B cell (primary cell): ENCODE measurements around the gene PRKCZ. TPM values are rescaled to one million over a fixed set of nuclear protein-coding genes. Genes with fewer than 3 reads are reported as not detected.

Source experiments
- ATAC-seq: fragments of 200-7000 bp; cut with Tn5 transposase; one replicate; pipeline ENCODE4 v1.10.0; 2021; ENCODE audit warnings: low read depth, mild to moderate bottlenecking, moderate number of reproducible peaks, moderate library complexity
- CTCF ChIA-PET: fragments of 350-600 bp; sonication (Branson Sonifier 250); formaldehyde crosslinking; loops from one replicate; lab custom pipeline; 2021; ENCODE audit warnings: antibody characterized with exemption, inconsistent platforms; lab: Charles Lee
- POLR2A ChIA-PET: fragments of 350-600 bp; sonication (Branson Sonifier 250); formaldehyde crosslinking; loops from one replicate; lab custom pipeline; 2021; ENCODE audit warnings: antibody characterized with exemption; lab: Charles Lee
- DNase-seq: peaks from one replicate; pipeline ENCODE4 v3.0.0; 2013
- H2AFZ ChIP-seq: 2 replicates; pipeline ENCODE4 v1.6.1; 2012; ENCODE audit warnings: mild to moderate bottlenecking, low read depth, low read length; ENCODE audit not compliant: insufficient read depth, poor library complexity, severe bottlenecking
- H3K27ac ChIP-seq, 2 donors: 1 replicate in 1 of 2; 2 replicates in 1 of 2; pipeline ENCODE4 v1.5.1; 2012 to 2013; ENCODE audit warnings: low read length in 2 of 2, mild to moderate bottlenecking in 2 of 2, moderate library complexity in 1 of 2
- H3K27me3 ChIP-seq, 4 experiments: fragments of 200-600 bp in 1 of 4; sonication (generic) in 1 of 4; replicated peaks in 1 of 4; 1 replicate in 2 of 4; 2 replicates in 2 of 4; pipeline versions ENCODE4 v1.6.1 to v1.7.0; 2013 to 2016; ENCODE audit warnings: low read length in 3 of 4, mild to moderate bottlenecking in 2 of 4, mixed read lengths in 1 of 4, moderate library complexity in 1 of 4; ENCODE audit not compliant: insufficient read depth in 4 of 4, control insufficient read depth in 3 of 4; ENCODE audit errors: control extremely low read depth in 1 of 4
- H3K36me3 ChIP-seq, 2 experiments: replicated peaks in 1 of 2; 1 replicate in 1 of 2; 2 replicates in 1 of 2; pipeline versions ENCODE4 v1.6.1 to v1.7.1; 2013; ENCODE audit warnings: low read length in 1 of 2; ENCODE audit not compliant: insufficient read depth in 2 of 2, control insufficient read depth in 1 of 2; ENCODE audit errors: control extremely low read depth in 1 of 2, extremely low read depth in 1 of 2
- H3K4me1 ChIP-seq, 2 donors: fragments of 200-600 bp in 1 of 2; sonication (generic) in 1 of 2; 1 replicate in 1 of 2; 2 replicates in 1 of 2; pipeline versions ENCODE4 v1.5.1 to v1.6.1; 2013 to 2017; ENCODE audit warnings: low read length in 2 of 2; ENCODE audit not compliant: control insufficient read depth in 2 of 2, insufficient read depth in 2 of 2
- H3K4me2 ChIP-seq: replicated peaks from 2 replicates; pipeline ENCODE3; 2012; ENCODE audit warnings: mild to moderate bottlenecking, low read depth, low read length; ENCODE audit not compliant: poor library complexity, severe bottlenecking
- H3K4me3 ChIP-seq, 5 experiments: fragments of 200-600 bp in 1 of 5; sonication (generic) in 1 of 5; 1 replicate in 3 of 5; 2 replicates in 2 of 5; pipeline versions ENCODE4 v1.5.1 to v1.7.0; 2011 to 2016; ENCODE audit warnings: low read length in 4 of 5, mild to moderate bottlenecking in 4 of 5, low read depth in 2 of 5, control low read depth in 1 of 5, moderate library complexity in 1 of 5; ENCODE audit not compliant: insufficient read depth in 1 of 5; ENCODE audit errors: control extremely low read depth in 1 of 5, extremely low read depth in 1 of 5
- H3K79me2 ChIP-seq: fragments of 200-600 bp; sonication (generic); one replicate; pipeline ENCODE4 v1.6.0; 2016; ENCODE audit warnings: low read length; ENCODE audit not compliant: control insufficient read depth, insufficient read depth
- H3K9ac ChIP-seq: fragments of 200-600 bp; sonication (generic); 2 replicates; pipeline ENCODE4 v1.6.1; 2017; ENCODE audit warnings: mild to moderate bottlenecking, low read length, moderate library complexity
- H3K9me3 ChIP-seq, 3 donors: one replicate each; pipeline versions ENCODE4 v1.6.1 to v1.7.1; 2013; ENCODE audit warnings: low read length in 2 of 3; ENCODE audit not compliant: control insufficient read depth in 2 of 3, insufficient read depth in 1 of 3; ENCODE audit errors: control extremely low read depth in 1 of 3
- H4K20me1 ChIP-seq: 2 replicates; pipeline ENCODE4 v1.6.0; 2012; ENCODE audit warnings: mild to moderate bottlenecking, low read length; ENCODE audit not compliant: insufficient read depth, control insufficient read depth, poor library complexity, severe bottlenecking
- H3K27ac Mint-ChIP-seq: one replicate; pipeline ENCODE4 v1.8.0; 2021; ENCODE audit warnings: mixed read lengths
- H3K27me3 Mint-ChIP-seq: one replicate; pipeline ENCODE4 v1.8.0; 2021; ENCODE audit warnings: mixed read lengths
- H3K4me1 Mint-ChIP-seq: one replicate; pipeline ENCODE4 v1.8.0; 2021; ENCODE audit warnings: mixed read lengths
- H3K4me3 Mint-ChIP-seq: one replicate; pipeline ENCODE4 v1.8.0; 2021; ENCODE audit warnings: mixed read lengths
- H3K9me3 Mint-ChIP-seq: one replicate; pipeline ENCODE4 v1.8.0; 2022; ENCODE audit warnings: mixed read lengths; ENCODE audit not compliant: insufficient read depth
- EZH2 ChIP-seq: IDR thresholded peaks from 2 replicates; pipeline ENCODE4 v1.6.1; 2012; ENCODE audit warnings: borderline replicate concordance, low read depth, mild to moderate bottlenecking, moderate library complexity, low read length; ENCODE audit not compliant: insufficient read depth, poor library complexity, severe bottlenecking
- WGBS: methylation state at CpG from one replicate; pipeline ENCODE4 v1.1.5; 2013; ENCODE audit warnings: missing lambda C conversion rate; ENCODE audit not compliant: insufficient coverage; 5-methylcytosine and 5-hydroxymethylcytosine counted together
- intact Hi-C: fragments of 100-400 bp; cut with micrococcal nuclease; formaldehyde crosslinking; loops from one replicate; pipeline ENCODE4 v1.10.0; 2022
- polyA plus RNA-seq: library from polyadenylated mRNA; depleted of rRNA; stranded (reverse); fragments of >200 nt; gene quantifications from 2 replicates; pipeline ENCODE4 v1.2.3, GENCODE V29; 2012
- total RNA-seq, 2 donors: library from RNA; stranded (reverse); fragments of 120-200 nt in 1 of 2; gene quantifications; 1 replicate in 1 of 2; 2 replicates in 1 of 2; pipeline versions ENCODE4 v1.2.3 to v1.2.4, GENCODE V29; 2013 to 2022
- TF ChIP-seq, protein P1 (sequence below): fragments of 200-600 bp; IDR thresholded peaks from one replicate; pipeline ENCODE4 v1.8.0; 2022; ENCODE audit warnings: antibody characterized with exemption, mild to moderate bottlenecking

The PRKCZ gene
- total and polyA plus RNA-seq, 2 donors (not counting 1 experiment from before 2014, with no cell fraction given): 17.9 to 53.2 TPM

DNA sequence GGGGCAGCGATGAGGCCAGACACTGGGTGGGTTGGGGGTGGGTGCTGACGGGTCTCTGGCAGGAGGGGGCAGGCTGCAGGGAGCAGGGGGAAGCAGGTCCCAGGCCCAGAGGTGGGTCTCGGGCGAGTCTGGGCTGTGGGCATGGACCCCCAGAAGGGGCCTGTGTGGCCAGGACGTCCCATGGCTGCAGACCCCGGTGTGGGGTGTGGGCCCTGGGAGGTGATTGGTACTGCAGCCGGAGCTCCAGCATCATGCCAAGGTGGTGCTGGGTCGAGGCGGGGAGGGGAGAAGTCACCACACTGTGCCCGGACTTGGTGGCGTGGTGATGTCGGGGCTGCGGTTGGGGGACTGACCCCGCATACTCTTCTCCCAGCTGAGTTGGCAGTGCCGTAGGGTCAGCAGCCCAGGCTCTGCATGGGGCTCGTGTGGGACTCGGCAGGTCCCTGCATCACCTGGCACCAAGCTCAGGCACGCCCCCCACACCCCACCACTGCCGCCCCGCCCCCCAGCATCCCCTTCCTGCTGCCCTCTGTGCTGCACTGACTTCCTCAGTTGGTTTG, 31.2 kb downstream of the PRKCZ start:
- Histone ChIP-seq H3K36me3 (peaks cover 0 to 2% of the 10 kb centered on the region in 2 experiments), H3K9ac (no peak overlapping the region), H3K79me2 (peaks cover 24% of the 10 kb centered on the region), H4K20me1 (peaks cover 18% of the 10 kb centered on the region), H3K4me1 (no peaks in the 10 kb centered on the region), H3K4me3 (no peak overlapping the region), H3K27me3 (no peaks in the 10 kb centered on the region), H3K9me3 (peaks cover 0 to 43% (median 23%) of the 10 kb centered on the region in 3 donors), H3K4me2 (no peak overlapping the region), H2AFZ (no peak overlapping the region), H3K27ac (no peak overlapping the region)
- Mint-ChIP-seq H3K27me3 (no peaks in the 10 kb centered on the region), H3K27ac (no peak overlapping the region), H3K4me3 (no peak overlapping the region), H3K4me1 (no peaks in the 10 kb centered on the region), H3K9me3 (peaks cover 12% of the 10 kb centered on the region)
- ATAC-seq (no peak), DNase-seq (no peak)
- ChIA-PET POLR2A (no interaction called here), CTCF (interaction anchor here (1.3 kb wide), 1 partner anchor 92 kb away, joined by 3 read pairs; no protein-coding TSS in a partner anchor)
- no peak for TF ChIP-seq EZH2
- TF ChIP-seq, protein P1, sequence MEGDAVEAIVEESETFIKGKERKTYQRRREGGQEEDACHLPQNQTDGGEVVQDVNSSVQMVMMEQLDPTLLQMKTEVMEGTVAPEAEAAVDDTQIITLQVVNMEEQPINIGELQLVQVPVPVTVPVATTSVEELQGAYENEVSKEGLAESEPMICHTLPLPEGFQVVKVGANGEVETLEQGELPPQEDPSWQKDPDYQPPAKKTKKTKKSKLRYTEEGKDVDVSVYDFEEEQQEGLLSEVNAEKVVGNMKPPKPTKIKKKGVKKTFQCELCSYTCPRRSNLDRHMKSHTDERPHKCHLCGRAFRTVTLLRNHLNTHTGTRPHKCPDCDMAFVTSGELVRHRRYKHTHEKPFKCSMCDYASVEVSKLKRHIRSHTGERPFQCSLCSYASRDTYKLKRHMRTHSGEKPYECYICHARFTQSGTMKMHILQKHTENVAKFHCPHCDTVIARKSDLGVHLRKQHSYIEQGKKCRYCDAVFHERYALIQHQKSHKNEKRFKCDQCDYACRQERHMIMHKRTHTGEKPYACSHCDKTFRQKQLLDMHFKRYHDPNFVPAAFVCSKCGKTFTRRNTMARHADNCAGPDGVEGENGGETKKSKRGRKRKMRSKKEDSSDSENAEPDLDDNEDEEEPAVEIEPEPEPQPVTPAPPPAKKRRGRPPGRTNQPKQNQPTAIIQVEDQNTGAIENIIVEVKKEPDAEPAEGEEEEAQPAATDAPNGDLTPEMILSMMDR: no peak
- intact Hi-C loops: no loop called here
- 91% methylated on average over 13 of the region's 20 CpGs for WGBS

DNA sequence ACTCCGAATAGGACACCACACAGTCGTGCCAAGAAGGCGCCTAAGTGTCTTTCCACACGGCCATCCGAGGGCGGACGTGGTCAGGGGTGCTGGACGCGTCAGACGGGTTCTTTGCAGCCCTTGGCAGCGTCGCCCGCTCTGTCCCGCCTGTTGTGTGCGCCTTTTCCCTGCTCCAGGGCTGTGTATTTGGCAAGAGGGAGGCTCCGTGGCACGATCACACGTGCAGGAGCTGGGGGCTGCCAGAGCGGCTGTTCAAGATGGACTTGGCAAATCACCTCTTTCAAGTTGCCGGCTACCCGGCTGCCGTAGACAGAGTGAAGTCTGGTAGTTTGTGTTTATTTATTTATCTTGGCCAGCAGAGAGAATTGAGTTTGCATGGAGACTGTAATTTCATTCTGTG, 31.9 kb downstream of the PRKCZ start:
- H3K36me3 ChIP-seq: peaks cover 0 to 2% of the 10 kb centered on the region in 2 experiments
- H3K4me2 ChIP-seq: no peak overlapping the region
- peaks cover 18% of the 10 kb centered on the region for H4K20me1 ChIP-seq
- ChIA-PET CTCF (interaction anchor here (1.3 kb wide), 1 partner anchor 92 kb away, joined by 3 read pairs; no protein-coding TSS in a partner anchor), POLR2A (no interaction called here)
- no peak overlapping the region for H3K27ac ChIP-seq
- H3K27ac Mint-ChIP-seq: no peak overlapping the region
- DNase-seq: no peak
- 98% methylated on average over 22 of the region's 22 CpGs for WGBS
- H3K27me3 Mint-ChIP-seq: no peaks in the 10 kb centered on the region
- no peaks in the 10 kb centered on the region for H3K4me1 ChIP-seq
- intact Hi-C loops: no loop called here
- H3K9me3 Mint-ChIP-seq: peaks cover 8% of the 10 kb centered on the region
- no peak overlapping the region for H2AFZ ChIP-seq
- no peak overlapping the region for H3K9ac ChIP-seq
- peaks cover 0 to 37% (median 23%) of the 10 kb centered on the region in 3 donors for H3K9me3 ChIP-seq
- no peak for TF ChIP-seq EZH2
- TF ChIP-seq, protein P1: no peak
- no peaks in the 10 kb centered on the region for H3K4me1 Mint-ChIP-seq
- peaks cover 30% of the 10 kb centered on the region for H3K79me2 ChIP-seq
- H3K27me3 ChIP-seq: no peaks in the 10 kb centered on the region
- H3K4me3 Mint-ChIP-seq: no peak overlapping the region
- no peak overlapping the region for H3K4me3 ChIP-seq
- ATAC-seq: no peak
